Peyer's patch (tissue), 4 donors: ENCODE measurements around the gene CSNK2A1.
"Not testable (repeated sequence)": the region's sequence is repeated elsewhere in the genome, so short reads cannot be mapped to it uniquely, and the experiment has no call there.

Experiments used
- POLR2A ChIP-seq, 2 donors: fragments of 450-650 bp; IDR thresholded peaks; one replicate each; pipeline ENCODE4 v1.5.1; 2017; ENCODE audit warnings: antibody characterized with exemption in 2 of 2, mild to moderate bottlenecking in 2 of 2, moderate library complexity in 2 of 2
- TF ChIP-seq, protein P1 (sequence below), 6 experiments: fragments of 450-650 bp in 4 of 6; fragments of 200-600 bp in 2 of 6; sonication (generic) in 1 of 6; IDR thresholded peaks; one replicate each; pipeline ENCODE4 v1.5.1; 2017 to 2019; ENCODE audit warnings: antibody characterized with exemption in 6 of 6, mild to moderate bottlenecking in 3 of 6, moderate library complexity in 1 of 6

DNA sequence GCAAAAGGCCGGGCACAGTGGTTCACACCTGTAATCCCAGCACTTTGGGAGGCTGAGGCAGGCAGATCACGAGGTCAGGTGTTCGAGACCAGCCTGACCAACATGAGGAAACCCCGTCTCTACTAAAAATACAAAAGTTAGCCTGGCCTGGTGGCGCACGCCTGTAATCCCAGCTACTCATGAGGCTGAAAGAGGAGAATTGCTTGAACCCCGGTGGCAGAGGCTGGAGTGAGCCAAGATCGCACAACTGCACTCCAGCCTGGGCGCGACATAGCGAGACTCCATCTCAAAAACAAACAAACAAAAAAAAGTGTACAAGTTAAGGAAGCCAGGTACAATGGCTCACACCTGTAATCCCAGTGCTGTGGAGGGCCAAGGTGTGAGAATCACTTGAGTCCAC, 91.6 kb downstream of the CSNK2A1 start:
- TF ChIP-seq POLR2A (IDR thresholded peaks at IDR 0.05): not testable (repeated sequence)
- TF ChIP-seq, protein P1, sequence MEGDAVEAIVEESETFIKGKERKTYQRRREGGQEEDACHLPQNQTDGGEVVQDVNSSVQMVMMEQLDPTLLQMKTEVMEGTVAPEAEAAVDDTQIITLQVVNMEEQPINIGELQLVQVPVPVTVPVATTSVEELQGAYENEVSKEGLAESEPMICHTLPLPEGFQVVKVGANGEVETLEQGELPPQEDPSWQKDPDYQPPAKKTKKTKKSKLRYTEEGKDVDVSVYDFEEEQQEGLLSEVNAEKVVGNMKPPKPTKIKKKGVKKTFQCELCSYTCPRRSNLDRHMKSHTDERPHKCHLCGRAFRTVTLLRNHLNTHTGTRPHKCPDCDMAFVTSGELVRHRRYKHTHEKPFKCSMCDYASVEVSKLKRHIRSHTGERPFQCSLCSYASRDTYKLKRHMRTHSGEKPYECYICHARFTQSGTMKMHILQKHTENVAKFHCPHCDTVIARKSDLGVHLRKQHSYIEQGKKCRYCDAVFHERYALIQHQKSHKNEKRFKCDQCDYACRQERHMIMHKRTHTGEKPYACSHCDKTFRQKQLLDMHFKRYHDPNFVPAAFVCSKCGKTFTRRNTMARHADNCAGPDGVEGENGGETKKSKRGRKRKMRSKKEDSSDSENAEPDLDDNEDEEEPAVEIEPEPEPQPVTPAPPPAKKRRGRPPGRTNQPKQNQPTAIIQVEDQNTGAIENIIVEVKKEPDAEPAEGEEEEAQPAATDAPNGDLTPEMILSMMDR (IDR thresholded peaks at IDR 0.05): not testable (repeated sequence)
